CD4-positive, alpha-beta T cell treated with Interleukin-15 for 1 hour (primary cell): ENCODE results near the gene CNIH4.
"Not testable (repeated sequence)": the region's sequence is repeated elsewhere in the genome, so short reads cannot be mapped to it uniquely, and the experiment has no call there.

Experiments
- DNase-seq: peaks from one replicate; pipeline ENCODE4 v3.0.0-alpha.2; 2020

CNIH4 gene

GRCh38 chr1:224356685-224357625 is at the start of gene CNIH4:
Gene CNIH4, plus strand, starts transcription at chr1:224356879. Its CDS starts 46 bp downstream, at chr1:224356925.
- DNase-seq: peak; percentile 93

GRCh38 chr1:224308064-224308463 is 48.6 kb upstream of the CNIH4 start:
- DNase-seq: no peak

GRCh38 chr1:224311503-224311902 is 45.2 kb upstream of the CNIH4 start:
- not testable (repeated sequence) for DNase-seq

GRCh38 chr1:224312025-224312424 is 44.7 kb upstream of the CNIH4 start:
- no peak for DNase-seq

GRCh38 chr1:224317383-224318045 is 39.2 kb upstream of the CNIH4 start:
- no peak for DNase-seq

- DNase-seq: no peak
Measured at GRCh38 chr1:224321706-224322105, 35.0 kb upstream of the CNIH4 start.

- DNase-seq: no peak
Measured at GRCh38 chr1:224325959-224326358, 30.7 kb upstream of the CNIH4 start.

GRCh38 chr1:224328644-224329043 is 28.0 kb upstream of the CNIH4 start:
- no peak for DNase-seq

- DNase-seq: no peak
Measured at GRCh38 chr1:224329484-224329841, 27.2 kb upstream of the CNIH4 start.

- peak; percentile 77 for DNase-seq
Measured at GRCh38 chr1:224329842-224330753, 26.6 kb upstream of the CNIH4 start, which contains the start of gene NVL. Gene NVL, minus strand, starts transcription at chr1:224330172. Its CDS starts 45 bp downstream, at chr1:224330127.

- DNase-seq: no peak
Measured at GRCh38 chr1:224331326-224331725, 25.4 kb upstream of the CNIH4 start.

GRCh38 chr1:224331824-224332223 is 24.9 kb upstream of the CNIH4 start:
- DNase-seq: no peak

- DNase-seq: no peak
Measured at GRCh38 chr1:224333309-224333926, 23.3 kb upstream of the CNIH4 start.

- DNase-seq: no peak
Measured at GRCh38 chr1:224333939-224334786, 22.5 kb upstream of the CNIH4 start.

- no peak for DNase-seq
Measured at GRCh38 chr1:224338150-224338838, 18.4 kb upstream of the CNIH4 start.

- DNase-seq: no peak
Measured at GRCh38 chr1:224339442-224340033, 17.1 kb upstream of the CNIH4 start.

GRCh38 chr1:224340453-224341384 is 16.0 kb upstream of the CNIH4 start:
- DNase-seq: peak; percentile 25

GRCh38 chr1:224343679-224344078 is 13.0 kb upstream of the CNIH4 start:
- DNase-seq: no peak

GRCh38 chr1:224348137-224348536 is 8.5 kb upstream of the CNIH4 start:
- no peak for DNase-seq
